Effector memory CD4-positive, alpha-beta T cell (primary cell): Measurements from ENCODE around the gene MED25.

Experiments used
- DNase-seq, 3 donors: peaks; one replicate each; pipeline ENCODE4 v3.0.0-alpha.2; 2020
- H3K27ac ChIP-seq: 2 replicates; pipeline ENCODE4 v1.7.0; 2013; ENCODE audit warnings: mild to moderate bottlenecking, low read length, moderate library complexity; ENCODE audit not compliant: insufficient read depth, poor library complexity, severe bottlenecking
- H3K27me3 ChIP-seq: replicated peaks from 2 replicates; pipeline ENCODE4 v1.7.0; 2013; ENCODE audit warnings: mild to moderate bottlenecking, low read length; ENCODE audit not compliant: insufficient read depth, control insufficient read depth, poor library complexity, severe bottlenecking
- H3K36me3 ChIP-seq: 2 replicates; pipeline ENCODE4 v1.7.0; 2013; ENCODE audit warnings: mild to moderate bottlenecking, low read length, moderate library complexity; ENCODE audit not compliant: control insufficient read depth, insufficient read depth
- H3K4me1 ChIP-seq: 2 replicates; pipeline ENCODE4 v1.7.0; 2013; ENCODE audit warnings: low read length, mild to moderate bottlenecking; ENCODE audit not compliant: control insufficient read depth, insufficient read depth, poor library complexity, severe bottlenecking
- H3K4me3 ChIP-seq: 2 replicates; pipeline ENCODE4 v1.7.0; 2013; ENCODE audit warnings: low read length, low read depth, mild to moderate bottlenecking; ENCODE audit not compliant: insufficient read depth, poor library complexity, severe bottlenecking
- H3K9me3 ChIP-seq: 2 replicates; pipeline ENCODE4 v1.7.0; 2013; ENCODE audit warnings: mild to moderate bottlenecking, low read length, moderate library complexity; ENCODE audit not compliant: control insufficient read depth

The MED25 gene

DNA sequence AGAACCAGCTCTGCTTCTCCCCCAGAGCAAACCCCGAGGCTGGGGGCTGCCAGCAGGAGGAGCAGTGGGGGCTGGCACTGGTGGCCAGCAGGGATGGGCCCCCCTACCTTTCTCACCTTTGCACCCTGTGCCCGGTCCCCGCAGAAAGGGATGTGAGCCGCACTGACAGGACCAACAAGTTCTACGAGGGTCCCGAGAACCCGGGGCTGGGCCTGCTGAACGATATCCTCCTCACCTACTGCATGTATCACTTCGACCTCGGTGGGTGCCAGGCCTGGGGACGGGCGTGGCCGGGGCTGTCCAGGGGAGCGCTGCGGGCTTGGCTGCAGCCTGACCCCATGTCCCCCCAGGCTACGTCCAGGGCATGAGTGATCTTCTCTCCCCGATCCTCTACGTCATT, 66.0 kb downstream of the MED25 start:
- H3K27ac ChIP-seq = no peak overlapping the region
- H3K9me3 ChIP-seq = no peaks in the 10 kb centered on the region
- no peak for DNase-seq
- H3K27me3 ChIP-seq = no peaks in the 10 kb centered on the region
- H3K4me3 ChIP-seq = no peak overlapping the region
- peaks cover 53% of the 10 kb centered on the region for H3K36me3 ChIP-seq
- no peaks in the 10 kb centered on the region for H3K4me1 ChIP-seq

DNA sequence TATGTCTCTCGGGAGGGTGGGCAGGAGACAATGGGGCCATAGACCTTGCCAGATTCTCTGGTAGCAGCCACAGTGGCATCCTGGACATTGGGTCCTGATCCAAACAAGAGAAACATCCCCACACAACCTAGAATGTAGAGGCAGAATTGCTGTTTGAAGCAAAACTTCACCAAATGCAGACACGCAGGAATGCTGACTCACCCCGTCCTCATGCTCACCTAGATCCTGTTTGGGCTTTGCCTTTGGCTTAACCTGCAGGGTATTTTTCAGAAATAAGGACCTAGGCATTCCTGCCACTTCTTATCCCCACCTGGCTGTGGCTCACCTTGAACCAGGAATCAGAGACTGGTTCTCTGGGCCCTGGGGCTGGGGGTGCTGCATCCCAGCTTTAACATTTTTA, 66.7 kb downstream of the MED25 start:
- Histone ChIP-seq H3K27me3 (no peaks in the 10 kb centered on the region), H3K27ac (no peak overlapping the region), H3K36me3 (peaks cover 49% of the 10 kb centered on the region), H3K9me3 (no peaks in the 10 kb centered on the region), H3K4me1 (peaks cover 2% of the 10 kb centered on the region), H3K4me3 (no peak overlapping the region)
- no peak for DNase-seq
